GM23338 (cell line): ENCODE data around the gene CMPK1. TPM values are rescaled to one million over a fixed set of nuclear protein-coding genes. Genes with fewer than 3 reads are reported as not detected.

ENCODE experiments used
- ATAC-seq: fragments of 200-7000 bp; cut with Tn5 transposase; 3 replicates; pipeline ENCODE4 v1.9.1; 2020
- DNase-seq: peaks from one replicate; pipeline ENCODE4 v3.0.0-alpha.2; 2015; ENCODE audit warnings: low spot score
- H2AFZ ChIP-seq: fragments of 200-600 bp; sonication (generic); 2 replicates; pipeline ENCODE4 v1.8.0; 2016; ENCODE audit warnings: antibody characterized with exemption, mild to moderate bottlenecking, moderate library complexity
- H3F3A ChIP-seq: fragments of 200-600 bp; sonication (generic); replicated peaks from 2 replicates; pipeline ENCODE4 v1.8.0; 2017; ENCODE audit warnings: antibody characterized with exemption, mixed run types, low read depth
- H3K27ac ChIP-seq: fragments of 200-600 bp; sonication (generic); 2 replicates; pipeline ENCODE4 v1.6.1; 2016; ENCODE audit warnings: low read depth
- H3K27me3 ChIP-seq: fragments of 200-600 bp; sonication (generic); 2 replicates; pipeline ENCODE4 v1.8.0; 2016; ENCODE audit warnings: mild to moderate bottlenecking, mixed run types, moderate library complexity; ENCODE audit not compliant: insufficient read depth
- H3K36me3 ChIP-seq: fragments of 200-600 bp; sonication (generic); 2 replicates; pipeline ENCODE4 v1.8.0; 2016; ENCODE audit warnings: mild to moderate bottlenecking; ENCODE audit not compliant: insufficient read depth
- H3K4me1 ChIP-seq: fragments of 200-600 bp; sonication (generic); 2 replicates; pipeline ENCODE4 v1.8.0; 2016; ENCODE audit warnings: mild to moderate bottlenecking, moderate library complexity; ENCODE audit not compliant: insufficient read depth
- H3K4me2 ChIP-seq: fragments of 200-600 bp; sonication (generic); 2 replicates; pipeline ENCODE4 v1.7.1; 2017; ENCODE audit warnings: mixed run types
- H3K4me3 ChIP-seq: fragments of 200-600 bp; sonication (generic); 2 replicates; pipeline ENCODE4 v1.6.1; 2016; ENCODE audit warnings: mixed run types
- H3K79me2 ChIP-seq: fragments of 200-600 bp; sonication (generic); replicated peaks from 2 replicates; pipeline ENCODE4 v1.8.0; 2017; ENCODE audit warnings: mild to moderate bottlenecking; ENCODE audit not compliant: insufficient read depth
- H3K9me2 ChIP-seq: fragments of 200-600 bp; sonication (generic); 2 replicates; pipeline ENCODE4 v1.8.0; 2017; ENCODE audit not compliant: insufficient read depth
- H4K20me1 ChIP-seq: fragments of 200-600 bp; sonication (generic); replicated peaks from 2 replicates; pipeline ENCODE4 v1.8.0; 2017; ENCODE audit warnings: mild to moderate bottlenecking; ENCODE audit not compliant: insufficient read depth
- H3K27ac Mint-ChIP-seq: 2 replicates; pipeline ENCODE4 v1.8.0; 2020; ENCODE audit warnings: inconsistent platforms, mild to moderate bottlenecking, moderate library complexity, mixed read lengths
- H3K27me3 Mint-ChIP-seq: 3 replicates; pipeline ENCODE4 v1.8.0; 2022; ENCODE audit warnings: low read depth, mild to moderate bottlenecking, moderate library complexity, mixed read lengths, inconsistent platforms; ENCODE audit not compliant: insufficient read depth, poor library complexity
- H3K36me3 Mint-ChIP-seq: 3 replicates; pipeline ENCODE4 v1.8.0; 2021; ENCODE audit warnings: low read depth, mild to moderate bottlenecking, inconsistent platforms, moderate library complexity, mixed read lengths
- H3K4me1 Mint-ChIP-seq: 3 replicates; pipeline ENCODE4 v1.8.0; 2020; ENCODE audit warnings: mild to moderate bottlenecking, inconsistent platforms, mixed read lengths
- H3K4me3 Mint-ChIP-seq: 3 replicates; pipeline ENCODE4 v1.8.0; 2021; ENCODE audit warnings: moderate library complexity, mild to moderate bottlenecking, inconsistent platforms, mixed read lengths
- H3K9me3 Mint-ChIP-seq: 3 replicates; pipeline ENCODE4 v1.8.0; 2020; ENCODE audit warnings: moderate library complexity, mild to moderate bottlenecking, inconsistent platforms, mixed read lengths
- CREB1 ChIP-seq: fragments of 250-450 bp; sonication (Bioruptor Pico); IDR thresholded peaks from 2 replicates; pipeline ENCODE4 v1.5.0; 2020; ENCODE audit warnings: low read depth, mild to moderate bottlenecking, moderate library complexity
- EZH2 ChIP-seq: fragments of 200-600 bp; sonication (generic); IDR thresholded peaks from one replicate; pipeline ENCODE4 v1.8.0; 2017; ENCODE audit warnings: antibody characterized with exemption, mild to moderate bottlenecking, low read depth; ENCODE audit not compliant: unreplicated experiment
- EZH2phosphoT487 ChIP-seq: fragments of 200-600 bp; sonication (generic); IDR thresholded peaks from one replicate; pipeline ENCODE4 v1.8.1; 2018; ENCODE audit warnings: antibody characterized with exemption; ENCODE audit not compliant: unreplicated experiment
- JUNB ChIP-seq: IDR thresholded peaks from one replicate; pipeline ENCODE4 v1.6.1; 2016; ENCODE audit warnings: antibody characterized with exemption; ENCODE audit not compliant: unreplicated experiment
- NANOG ChIP-seq: IDR thresholded peaks from 2 replicates; pipeline ENCODE4 v1.6.1; 2016; ENCODE audit warnings: antibody characterized with exemption, borderline replicate concordance
- POLR2AphosphoS5 ChIP-seq: IDR thresholded peaks from 2 replicates; pipeline ENCODE4 v1.6.1; 2016; ENCODE audit warnings: antibody characterized with exemption, low read depth
- STAT1 ChIP-seq: IDR thresholded peaks from one replicate; pipeline ENCODE4 v1.6.1; 2016; ENCODE audit warnings: antibody characterized with exemption; ENCODE audit not compliant: unreplicated experiment
- ZNF114 ChIP-seq: fragments of 250-450 bp; sonication (Bioruptor Pico); IDR thresholded peaks from 2 replicates; pipeline ENCODE4 v1.5.0; 2020; ENCODE audit warnings: mild to moderate bottlenecking, moderate library complexity
- ZNF331 ChIP-seq: fragments of 250-450 bp; sonication (Bioruptor Pico); IDR thresholded peaks from 2 replicates; pipeline ENCODE4 v1.5.0; 2020; ENCODE audit warnings: low read depth, mild to moderate bottlenecking, moderate library complexity
- polyA plus RNA-seq: library from polyadenylated mRNA; unstranded; fragments of >200 nt; fragmentation: Nextera tagmentation; extraction: Ambion mirVana; gene quantifications from 2 replicates; pipeline ENCODE4 v1.2.1, GENCODE V29; 2016
- total RNA-seq: library from RNA; depleted of rRNA; stranded (reverse); fragments of >200 nt; shearing (Covaris generic); gene quantifications from 2 replicates; pipeline ENCODE4 v1.2.3, GENCODE V29; 2014
- TF ChIP-seq, protein P1 (sequence below): fragments of 250-450 bp; sonication (Bioruptor Pico); IDR thresholded peaks from 2 replicates; pipeline ENCODE4 v1.5.0; 2020; ENCODE audit warnings: mild to moderate bottlenecking, moderate library complexity
- TF ChIP-seq, protein P2 (sequence below), 2 experiments: fragments of 200-600 bp in 1 of 2; sonication (generic) in 1 of 2; conservative IDR thresholded peaks; 2 replicates each; pipeline versions ENCODE4 v1.5.1 to v1.6.1; 2016 to 2017; ENCODE audit warnings: antibody characterized with exemption in 2 of 2, low read depth in 2 of 2, mild to moderate bottlenecking in 2 of 2, moderate library complexity in 1 of 2
- TF ChIP-seq, protein P3 (sequence below): IDR thresholded peaks from 2 replicates; pipeline ENCODE4 v1.6.1; 2016; ENCODE audit warnings: antibody characterized with exemption
- TF ChIP-seq, protein P4 (sequence below): IDR thresholded peaks from one replicate; pipeline ENCODE4 v1.6.1; 2018; ENCODE audit warnings: antibody characterized with exemption; ENCODE audit not compliant: unreplicated experiment

CMPK1 gene
- total and polyA plus RNA-seq, 2 experiments from 2014 or later: 22.8 to 28.6 TPM

DNA sequence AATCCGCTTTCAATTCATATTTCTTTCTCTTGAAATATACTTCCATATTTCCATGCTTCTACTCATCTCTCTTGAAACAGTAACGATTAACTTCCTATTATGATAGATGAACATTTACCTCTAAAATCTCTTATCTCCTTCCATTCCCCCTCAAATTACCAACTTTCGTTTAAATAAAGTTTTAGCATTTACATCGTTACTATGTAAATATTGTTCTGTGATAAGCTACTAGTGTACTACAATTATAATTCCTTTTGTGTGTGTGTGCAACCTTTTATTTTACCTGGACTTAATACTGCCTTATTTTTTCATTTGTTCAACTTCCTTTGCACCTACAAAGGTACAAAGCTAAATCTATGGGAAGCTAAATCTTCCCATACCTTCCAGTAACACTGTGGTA is 87.0 kb downstream of the CMPK1 start:
- TF ChIP-seq, protein P1, sequence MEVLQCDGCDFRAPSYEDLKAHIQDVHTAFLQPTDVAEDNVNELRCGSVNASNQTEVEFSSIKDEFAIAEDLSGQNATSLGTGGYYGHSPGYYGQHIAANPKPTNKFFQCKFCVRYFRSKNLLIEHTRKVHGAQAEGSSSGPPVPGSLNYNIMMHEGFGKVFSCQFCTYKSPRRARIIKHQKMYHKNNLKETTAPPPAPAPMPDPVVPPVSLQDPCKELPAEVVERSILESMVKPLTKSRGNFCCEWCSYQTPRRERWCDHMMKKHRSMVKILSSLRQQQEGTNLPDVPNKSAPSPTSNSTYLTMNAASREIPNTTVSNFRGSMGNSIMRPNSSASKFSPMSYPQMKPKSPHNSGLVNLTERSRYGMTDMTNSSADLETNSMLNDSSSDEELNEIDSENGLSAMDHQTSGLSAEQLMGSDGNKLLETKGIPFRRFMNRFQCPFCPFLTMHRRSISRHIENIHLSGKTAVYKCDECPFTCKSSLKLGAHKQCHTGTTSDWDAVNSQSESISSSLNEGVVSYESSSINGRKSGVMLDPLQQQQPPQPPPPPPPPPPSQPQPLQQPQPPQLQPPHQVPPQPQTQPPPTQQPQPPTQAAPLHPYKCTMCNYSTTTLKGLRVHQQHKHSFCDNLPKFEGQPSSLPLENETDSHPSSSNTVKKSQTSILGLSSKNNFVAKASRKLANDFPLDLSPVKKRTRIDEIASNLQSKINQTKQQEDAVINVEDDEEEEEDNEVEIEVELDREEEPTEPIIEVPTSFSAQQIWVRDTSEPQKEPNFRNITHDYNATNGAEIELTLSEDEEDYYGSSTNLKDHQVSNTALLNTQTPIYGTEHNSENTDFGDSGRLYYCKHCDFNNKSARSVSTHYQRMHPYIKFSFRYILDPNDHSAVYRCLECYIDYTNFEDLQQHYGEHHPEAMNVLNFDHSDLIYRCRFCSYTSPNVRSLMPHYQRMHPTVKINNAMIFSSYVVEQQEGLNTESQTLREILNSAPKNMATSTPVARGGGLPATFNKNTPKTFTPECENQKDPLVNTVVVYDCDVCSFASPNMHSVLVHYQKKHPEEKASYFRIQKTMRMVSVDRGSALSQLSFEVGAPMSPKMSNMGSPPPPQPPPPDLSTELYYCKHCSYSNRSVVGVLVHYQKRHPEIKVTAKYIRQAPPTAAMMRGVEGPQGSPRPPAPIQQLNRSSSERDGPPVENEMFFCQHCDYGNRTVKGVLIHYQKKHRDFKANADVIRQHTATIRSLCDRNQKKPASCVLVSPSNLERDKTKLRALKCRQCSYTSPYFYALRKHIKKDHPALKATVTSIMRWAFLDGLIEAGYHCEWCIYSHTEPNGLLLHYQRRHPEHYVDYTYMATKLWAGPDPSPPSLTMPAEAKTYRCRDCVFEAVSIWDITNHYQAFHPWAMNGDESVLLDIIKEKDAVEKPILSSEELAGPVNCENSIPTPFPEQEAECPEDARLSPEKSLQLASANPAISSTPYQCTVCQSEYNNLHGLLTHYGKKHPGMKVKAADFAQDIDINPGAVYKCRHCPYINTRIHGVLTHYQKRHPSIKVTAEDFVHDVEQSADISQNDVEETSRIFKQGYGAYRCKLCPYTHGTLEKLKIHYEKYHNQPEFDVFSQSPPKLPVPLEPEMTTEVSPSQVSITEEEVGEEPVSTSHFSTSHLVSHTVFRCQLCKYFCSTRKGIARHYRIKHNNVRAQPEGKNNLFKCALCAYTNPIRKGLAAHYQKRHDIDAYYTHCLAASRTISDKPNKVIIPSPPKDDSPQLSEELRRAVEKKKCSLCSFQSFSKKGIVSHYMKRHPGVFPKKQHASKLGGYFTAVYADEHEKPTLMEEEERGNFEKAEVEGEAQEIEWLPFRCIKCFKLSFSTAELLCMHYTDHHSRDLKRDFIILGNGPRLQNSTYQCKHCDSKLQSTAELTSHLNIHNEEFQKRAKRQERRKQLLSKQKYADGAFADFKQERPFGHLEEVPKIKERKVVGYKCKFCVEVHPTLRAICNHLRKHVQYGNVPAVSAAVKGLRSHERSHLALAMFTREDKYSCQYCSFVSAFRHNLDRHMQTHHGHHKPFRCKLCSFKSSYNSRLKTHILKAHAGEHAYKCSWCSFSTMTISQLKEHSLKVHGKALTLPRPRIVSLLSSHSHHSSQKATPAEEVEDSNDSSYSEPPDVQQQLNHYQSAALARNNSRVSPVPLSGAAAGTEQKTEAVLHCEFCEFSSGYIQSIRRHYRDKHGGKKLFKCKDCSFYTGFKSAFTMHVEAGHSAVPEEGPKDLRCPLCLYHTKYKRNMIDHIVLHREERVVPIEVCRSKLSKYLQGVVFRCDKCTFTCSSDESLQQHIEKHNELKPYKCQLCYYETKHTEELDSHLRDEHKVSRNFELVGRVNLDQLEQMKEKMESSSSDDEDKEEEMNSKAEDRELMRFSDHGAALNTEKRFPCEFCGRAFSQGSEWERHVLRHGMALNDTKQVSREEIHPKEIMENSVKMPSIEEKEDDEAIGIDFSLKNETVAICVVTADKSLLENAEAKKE (CRISPR knock-in tag): no peak
- TF ChIP-seq JUNB (no peak), ZNF331 (CRISPR knock-in tag) (no peak), EZH2 (no peak), ZNF114 (CRISPR knock-in tag) (no peak), STAT1 (no peak), EZH2phosphoT487 (no peak), NANOG (no peak), POLR2AphosphoS5 (no peak), CREB1 (CRISPR knock-in tag) (no peak)
- TF ChIP-seq, protein P2, sequence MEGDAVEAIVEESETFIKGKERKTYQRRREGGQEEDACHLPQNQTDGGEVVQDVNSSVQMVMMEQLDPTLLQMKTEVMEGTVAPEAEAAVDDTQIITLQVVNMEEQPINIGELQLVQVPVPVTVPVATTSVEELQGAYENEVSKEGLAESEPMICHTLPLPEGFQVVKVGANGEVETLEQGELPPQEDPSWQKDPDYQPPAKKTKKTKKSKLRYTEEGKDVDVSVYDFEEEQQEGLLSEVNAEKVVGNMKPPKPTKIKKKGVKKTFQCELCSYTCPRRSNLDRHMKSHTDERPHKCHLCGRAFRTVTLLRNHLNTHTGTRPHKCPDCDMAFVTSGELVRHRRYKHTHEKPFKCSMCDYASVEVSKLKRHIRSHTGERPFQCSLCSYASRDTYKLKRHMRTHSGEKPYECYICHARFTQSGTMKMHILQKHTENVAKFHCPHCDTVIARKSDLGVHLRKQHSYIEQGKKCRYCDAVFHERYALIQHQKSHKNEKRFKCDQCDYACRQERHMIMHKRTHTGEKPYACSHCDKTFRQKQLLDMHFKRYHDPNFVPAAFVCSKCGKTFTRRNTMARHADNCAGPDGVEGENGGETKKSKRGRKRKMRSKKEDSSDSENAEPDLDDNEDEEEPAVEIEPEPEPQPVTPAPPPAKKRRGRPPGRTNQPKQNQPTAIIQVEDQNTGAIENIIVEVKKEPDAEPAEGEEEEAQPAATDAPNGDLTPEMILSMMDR (conservative IDR thresholded peaks at IDR 0.05; ENCODE audit: low read depth in 2 of 2): no peak
- TF ChIP-seq, protein P3, sequence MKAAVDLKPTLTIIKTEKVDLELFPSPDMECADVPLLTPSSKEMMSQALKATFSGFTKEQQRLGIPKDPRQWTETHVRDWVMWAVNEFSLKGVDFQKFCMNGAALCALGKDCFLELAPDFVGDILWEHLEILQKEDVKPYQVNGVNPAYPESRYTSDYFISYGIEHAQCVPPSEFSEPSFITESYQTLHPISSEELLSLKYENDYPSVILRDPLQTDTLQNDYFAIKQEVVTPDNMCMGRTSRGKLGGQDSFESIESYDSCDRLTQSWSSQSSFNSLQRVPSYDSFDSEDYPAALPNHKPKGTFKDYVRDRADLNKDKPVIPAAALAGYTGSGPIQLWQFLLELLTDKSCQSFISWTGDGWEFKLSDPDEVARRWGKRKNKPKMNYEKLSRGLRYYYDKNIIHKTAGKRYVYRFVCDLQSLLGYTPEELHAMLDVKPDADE: no peak
- TF ChIP-seq, protein P4, sequence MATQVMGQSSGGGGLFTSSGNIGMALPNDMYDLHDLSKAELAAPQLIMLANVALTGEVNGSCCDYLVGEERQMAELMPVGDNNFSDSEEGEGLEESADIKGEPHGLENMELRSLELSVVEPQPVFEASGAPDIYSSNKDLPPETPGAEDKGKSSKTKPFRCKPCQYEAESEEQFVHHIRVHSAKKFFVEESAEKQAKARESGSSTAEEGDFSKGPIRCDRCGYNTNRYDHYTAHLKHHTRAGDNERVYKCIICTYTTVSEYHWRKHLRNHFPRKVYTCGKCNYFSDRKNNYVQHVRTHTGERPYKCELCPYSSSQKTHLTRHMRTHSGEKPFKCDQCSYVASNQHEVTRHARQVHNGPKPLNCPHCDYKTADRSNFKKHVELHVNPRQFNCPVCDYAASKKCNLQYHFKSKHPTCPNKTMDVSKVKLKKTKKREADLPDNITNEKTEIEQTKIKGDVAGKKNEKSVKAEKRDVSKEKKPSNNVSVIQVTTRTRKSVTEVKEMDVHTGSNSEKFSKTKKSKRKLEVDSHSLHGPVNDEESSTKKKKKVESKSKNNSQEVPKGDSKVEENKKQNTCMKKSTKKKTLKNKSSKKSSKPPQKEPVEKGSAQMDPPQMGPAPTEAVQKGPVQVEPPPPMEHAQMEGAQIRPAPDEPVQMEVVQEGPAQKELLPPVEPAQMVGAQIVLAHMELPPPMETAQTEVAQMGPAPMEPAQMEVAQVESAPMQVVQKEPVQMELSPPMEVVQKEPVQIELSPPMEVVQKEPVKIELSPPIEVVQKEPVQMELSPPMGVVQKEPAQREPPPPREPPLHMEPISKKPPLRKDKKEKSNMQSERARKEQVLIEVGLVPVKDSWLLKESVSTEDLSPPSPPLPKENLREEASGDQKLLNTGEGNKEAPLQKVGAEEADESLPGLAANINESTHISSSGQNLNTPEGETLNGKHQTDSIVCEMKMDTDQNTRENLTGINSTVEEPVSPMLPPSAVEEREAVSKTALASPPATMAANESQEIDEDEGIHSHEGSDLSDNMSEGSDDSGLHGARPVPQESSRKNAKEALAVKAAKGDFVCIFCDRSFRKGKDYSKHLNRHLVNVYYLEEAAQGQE: no peak
- Histone ChIP-seq H3K79me2 (no peaks in the 10 kb centered on the region), H3K4me2 (no peak overlapping the region), H3K4me3 (no peak overlapping the region), H3K4me1 (peaks cover 4% of the 10 kb centered on the region; the same call in 1 of the 2 replicates), H3K9me2 (no peaks in the 10 kb centered on the region), H3K36me3 (no peaks in the 10 kb centered on the region), H3F3A (no peaks in the 10 kb centered on the region), H3K27ac (no peak overlapping the region), H3K27me3 (peaks cover 93% of the 10 kb centered on the region), H4K20me1 (no peaks in the 10 kb centered on the region), H2AFZ (no peak overlapping the region)
- H3K36me3 Mint-ChIP-seq: peaks cover 6% of the 10 kb centered on the region; the same call in 1 of the 3 replicates
- H3K4me3 Mint-ChIP-seq: no peak overlapping the region
- no peak overlapping the region for H3K27ac Mint-ChIP-seq
- no peak for ATAC-seq
- peaks cover 61% of the 10 kb centered on the region for H3K27me3 Mint-ChIP-seq
- no peaks in the 10 kb centered on the region; the same call in 1 of the 3 replicates for H3K9me3 Mint-ChIP-seq
- H3K4me1 Mint-ChIP-seq: peaks cover 22% of the 10 kb centered on the region
- no peak for DNase-seq
